A549 (cell line): ENCODE measurements around the gene SH3RF1. TPM values are rescaled to one million over a fixed set of nuclear protein-coding genes. Genes with fewer than 3 reads are reported as not detected.
A peak's percentile ranks its signal among the peaks of the same experiment; 100 is the strongest.

Experiments
- ATAC-seq, 2 experiments: fragments of 200-7000 bp in 1 of 2; fragments of >200 bp in 1 of 2; cut with Nextera tagmentation in 1 of 2; cut with Tn5 transposase in 1 of 2; 3 replicates each; pipeline versions ENCODE4 v1.8.0 to v1.9.1; 2018 to 2020; ENCODE audit warnings: mild to moderate bottlenecking in 1 of 2, moderate library complexity in 1 of 2
- CTCF ChIA-PET: fragments of 300-600 bp; sonication (Branson Sonifier 250); formaldehyde crosslinking; extraction: SDS; loops from one replicate; lab custom pipeline; 2021; ENCODE audit warnings: antibody characterized with exemption, inconsistent platforms; lab: Yijun Ruan, JAX
- POLR2A ChIA-PET: fragments of 350-600 bp; formaldehyde crosslinking; extraction: SDS; loops from one replicate; lab custom pipeline; 2021; ENCODE audit warnings: antibody characterized with exemption, inconsistent platforms; lab: Yijun Ruan, JAX
- DNase-seq, 2 experiments: peaks; one replicate each; pipeline versions ENCODE4 v3.0.0 to v3.0.0-alpha.2; 2011 to 2016; ENCODE audit warnings: low read depth in 1 of 2, low spot score in 1 of 2
- FAIRE-seq: peaks from 2 replicates; lab custom pipeline; 2011; peaks lifted over from hg19 to GRCh38; lab: Jason Lieb, UNC
- H3K27ac ChIP-seq, 2 experiments: fragments of >200 bp; sonication (Bioruptor Twin); formaldehyde crosslinking; 3 replicates each; pipeline ENCODE4 v1.5.1; 2016 to 2017
- H3K4me1 ChIP-seq: fragments of >200 bp; sonication (Bioruptor Twin); formaldehyde crosslinking; 3 replicates; pipeline ENCODE4 v1.6.1; 2016
- H3K4me2 ChIP-seq: fragments of >200 bp; sonication (Bioruptor Twin); formaldehyde crosslinking; 3 replicates; pipeline ENCODE4 v1.6.1; 2016
- H3K4me3 ChIP-seq: fragments of >200 bp; sonication (Bioruptor Twin); formaldehyde crosslinking; 3 replicates; pipeline ENCODE4 v1.5.1; 2016
- H3K9me3 ChIP-seq: fragments of >200 bp; sonication (Bioruptor Twin); formaldehyde crosslinking; 3 replicates; pipeline ENCODE4 v1.6.1; 2016
- ATOH8 ChIP-seq: fragments of 250-450 bp; sonication (Bioruptor Pico); IDR thresholded peaks from 2 replicates; pipeline ENCODE4 v1.5.0; 2020; ENCODE audit warnings: low read depth, mild to moderate bottlenecking, moderate library complexity
- BCL3 ChIP-seq: fragments of >200 bp; sonication (Bioruptor Twin); formaldehyde crosslinking; IDR thresholded peaks from 3 replicates; pipeline ENCODE4 v1.6.1; 2016
- CBX2 ChIP-seq: fragments of 200-600 bp; sonication (generic); IDR thresholded peaks from 2 replicates; pipeline ENCODE4 v1.6.1; 2016; ENCODE audit warnings: low read depth, mild to moderate bottlenecking, borderline replicate concordance
- CHD4 ChIP-seq: fragments of 200-600 bp; sonication (generic); IDR thresholded peaks from 2 replicates; pipeline ENCODE4 v1.6.1; 2016; ENCODE audit warnings: antibody characterized with exemption, mild to moderate bottlenecking, borderline replicate concordance
- EHF ChIP-seq: fragments of 250-450 bp; sonication (Bioruptor Pico); IDR thresholded peaks from 2 replicates; pipeline ENCODE4 v1.5.0; 2020; ENCODE audit warnings: mild to moderate bottlenecking
- ELK1 ChIP-seq: fragments of 150-350 bp; IDR thresholded peaks from 2 replicates; pipeline ENCODE4 v1.6.1; 2014; ENCODE audit warnings: low read depth, mild to moderate bottlenecking, low read length
- EP300 ChIP-seq, 2 experiments: fragments of >200 bp; sonication (Bioruptor Twin); formaldehyde crosslinking; IDR thresholded peaks; 2 replicates in 1 of 2; 3 replicates in 1 of 2; pipeline ENCODE4 v1.6.1; 2016 to 2017
- GATA3 ChIP-seq: IDR thresholded peaks from 2 replicates; pipeline ENCODE4 v1.6.1; 2012; ENCODE audit warnings: borderline replicate concordance
- HMGXB4 ChIP-seq: fragments of 250-450 bp; sonication (Bioruptor Pico); IDR thresholded peaks from 2 replicates; pipeline ENCODE4 v1.5.0; 2021; ENCODE audit warnings: mild to moderate bottlenecking, moderate library complexity, borderline replicate concordance
- HOXB13 ChIP-seq: fragments of 250-450 bp; sonication (Bioruptor Pico); IDR thresholded peaks from 2 replicates; pipeline ENCODE4 v1.5.0; 2020; ENCODE audit warnings: low read depth, mild to moderate bottlenecking, moderate library complexity
- MAFK ChIP-seq: fragments of 450-650 bp; IDR thresholded peaks from 2 replicates; pipeline ENCODE4 v1.6.1; 2014; ENCODE audit not compliant: partially characterized antibody
- NFE2L2 ChIP-seq: fragments of 150-350 bp; conservative IDR thresholded peaks from 2 replicates; pipeline ENCODE4 v1.6.1; 2014; ENCODE audit warnings: low read length
- NPAS2 ChIP-seq: fragments of 250-450 bp; sonication (Bioruptor Pico); IDR thresholded peaks from 2 replicates; pipeline ENCODE4 v1.8.0; 2022; ENCODE audit warnings: mild to moderate bottlenecking, moderate library complexity, borderline replicate concordance
- NR3C1 ChIP-seq: fragments of >200 bp; sonication (Bioruptor Twin); formaldehyde crosslinking; IDR thresholded peaks from 3 replicates; pipeline ENCODE4 v1.6.1; 2017
- PHF8 ChIP-seq: fragments of 200-600 bp; sonication (generic); IDR thresholded peaks from 2 replicates; pipeline ENCODE4 v1.6.1; 2016; ENCODE audit warnings: low read depth, mild to moderate bottlenecking, antibody characterized with exemption, moderate library complexity, borderline replicate concordance
- RAD21 ChIP-seq, 2 experiments: fragments of >200 bp in 1 of 2; sonication (Bioruptor Twin) in 1 of 2; formaldehyde crosslinking in 1 of 2; IDR thresholded peaks in 1 of 2; conservative IDR thresholded peaks in 1 of 2; 2 replicates in 1 of 2; 3 replicates in 1 of 2; pipeline ENCODE4 v1.6.1; 2012 to 2018; ENCODE audit warnings: inconsistent platforms in 1 of 2
- RFX5 ChIP-seq: fragments of 450-650 bp; IDR thresholded peaks from 2 replicates; pipeline ENCODE4 v1.7.1; 2014; ENCODE audit warnings: antibody characterized with exemption, mild to moderate bottlenecking, moderate library complexity
- RNF2 ChIP-seq: fragments of 200-600 bp; sonication (generic); IDR thresholded peaks from 2 replicates; pipeline ENCODE4 v1.6.1; 2016; ENCODE audit warnings: low read depth, mild to moderate bottlenecking, antibody characterized with exemption, moderate library complexity, borderline replicate concordance
- SREBF2 ChIP-seq: fragments of 450-650 bp; IDR thresholded peaks from 2 replicates; pipeline ENCODE4 v1.6.1; 2014; ENCODE audit warnings: mild to moderate bottlenecking, moderate library complexity
- TP53 ChIP-seq: fragments of 250-450 bp; sonication (Bioruptor Pico); IDR thresholded peaks from 2 replicates; pipeline ENCODE4 v1.5.0; 2021; ENCODE audit warnings: mild to moderate bottlenecking, moderate library complexity
- USF2 ChIP-seq: fragments of 450-650 bp; IDR thresholded peaks from 2 replicates; pipeline ENCODE4 v1.6.1; 2014; ENCODE audit warnings: antibody characterized with exemption
- ZC3H11A ChIP-seq: fragments of 450-650 bp; IDR thresholded peaks from 2 replicates; pipeline ENCODE4 v1.6.1; 2014; ENCODE audit warnings: antibody characterized with exemption, mild to moderate bottlenecking
- ZFP36 ChIP-seq: fragments of 450-650 bp; IDR thresholded peaks from 2 replicates; pipeline ENCODE4 v1.6.1; 2014; ENCODE audit warnings: borderline replicate concordance; ENCODE audit not compliant: partially characterized antibody
- ZNF302 ChIP-seq: fragments of 250-450 bp; sonication (Bioruptor Pico); IDR thresholded peaks from 2 replicates; pipeline ENCODE4 v1.9.0; 2021; ENCODE audit warnings: inconsistent platforms, mild to moderate bottlenecking, moderate library complexity
- WGBS: methylation state at CpG from one replicate; pipeline ENCODE4 v1.1.6; 2017; ENCODE audit errors: missing lambda C conversion rate; 5-methylcytosine and 5-hydroxymethylcytosine counted together
- polyA plus RNA-seq, 4 experiments: library from polyadenylated mRNA; depleted of rRNA in 3 of 4; stranded (reverse); fragments of >200 nt; fragmentation: RNase III in 1 of 4; extraction: RNeasy Plus Mini Kit Qiagen cat#74134 plus additional on column Dnase treatment in 1 of 4; gene quantifications; 2 replicates in 3 of 4; 3 replicates in 1 of 4; pipeline ENCODE4 v1.2.3, GENCODE V29; 2011 to 2017

The SH3RF1 gene
- polyA plus RNA-seq, 2 of the 4 experiments (the other 2 are of a cell fraction): 8.0 to 15.1 TPM

- H3K27ac ChIP-seq: no peak overlapping the region
- ChIA-PET POLR2A (no interaction called here), CTCF (interaction anchor here (0.6 kb wide), 1 partner anchor 28 kb away, joined by 4 read pairs; no protein-coding TSS in a partner anchor)
- FAIRE-seq: no peak
- no peaks in the 10 kb centered on the region for H3K9me3 ChIP-seq
- DNase-seq: no peak
- TF ChIP-seq USF2 (no peak), CHD4 (no peak), PHF8 (no peak), NFE2L2 (no peak), BCL3 (no peak), MAFK (no peak), ZC3H11A (no peak), CBX2 (no peak)
- no peak; a peak in 1 of 6 replicates for ATAC-seq
- 0 out of 3 replicates have a peak, but pooled peaks cover 5% of the 10 kb centered on the region for H3K4me1 ChIP-seq
- no peak overlapping the region for H3K4me3 ChIP-seq
- 20% methylated on average over 2 of the region's 2 CpGs for WGBS
- H3K4me2 ChIP-seq: no peak overlapping the region
These were observed 189.8 kb downstream of the SH3RF1 start for GRCh38 chr4:169080981-169081380.

GRCh38 chr4:169079942-169080827 is 190.6 kb downstream of the SH3RF1 start:
- FAIRE-seq (no peak), ATAC-seq (peak; percentile 23 to 32; a peak in 4 of 6 replicates), DNase-seq (no peak)
- Histone ChIP-seq H3K4me1 (0 out of 3 replicates have a peak, but pooled peaks cover 5% of the 10 kb centered on the region), H3K4me3 (no peak overlapping the region), H3K4me2 (no peak overlapping the region), H3K9me3 (no peaks in the 10 kb centered on the region), H3K27ac (no peak overlapping the region)
- POLR2A ChIA-PET: no interaction called here
- CTCF ChIA-PET: interaction anchor here (0.6 kb wide), 1 partner anchor 27 kb away, joined by 4 read pairs; no protein-coding TSS in a partner anchor
- WGBS: 80% methylated on average over 13 of the region's 19 CpGs
- TF ChIP-seq GATA3: no peak
- TF ChIP-seq SREBF2: no peak
- no peak for TF ChIP-seq ELK1
- TF ChIP-seq NR3C1: no peak
- TF ChIP-seq NPAS2: no peak
- no peak for TF ChIP-seq EHF (CRISPR knock-in tag)
- TF ChIP-seq MAFK: no peak
- no peak for TF ChIP-seq HOXB13 (CRISPR knock-in tag)
- no peak for TF ChIP-seq RNF2
- TF ChIP-seq TP53: no peak
- TF ChIP-seq EP300 (IDR thresholded peaks at IDR 0.05): no peak
- TF ChIP-seq ZC3H11A: no peak
- TF ChIP-seq ZNF302 (CRISPR knock-in tag): no peak
- no peak for TF ChIP-seq ATOH8
- no peak for TF ChIP-seq RFX5
- TF ChIP-seq HMGXB4: no peak
- TF ChIP-seq ZFP36: no peak
- no peak for TF ChIP-seq RAD21 (conservative IDR thresholded peaks at IDR 0.05 in 1 of 2, IDR thresholded peaks at IDR 0.05 in 1 of 2)
